ENCODE results near the gene SERINC5.

SERINC5 gene

GRCh38 chr5:80254767-80255430, 949 bp downstream of the SERINC5 start:
- Histone ChIP-seq H3K4me3 (replicated peaks; ENCODE audit: insufficient read depth, low read length) (peak overlapping the region; percentile 62), H3K27ac (replicated peaks) (peak overlapping the region; percentile 57), H3K27me3 (ENCODE audit: insufficient read depth, poor library complexity, severe bottlenecking) (no peaks in the 10 kb centered on the region)
- DNase-seq (ENCODE audit: low read depth in 1 of 2, low spot score in 1 of 2), result peak in 1 of 2 experiments; percentile 15
- TF ChIP-seq, protein P1, sequence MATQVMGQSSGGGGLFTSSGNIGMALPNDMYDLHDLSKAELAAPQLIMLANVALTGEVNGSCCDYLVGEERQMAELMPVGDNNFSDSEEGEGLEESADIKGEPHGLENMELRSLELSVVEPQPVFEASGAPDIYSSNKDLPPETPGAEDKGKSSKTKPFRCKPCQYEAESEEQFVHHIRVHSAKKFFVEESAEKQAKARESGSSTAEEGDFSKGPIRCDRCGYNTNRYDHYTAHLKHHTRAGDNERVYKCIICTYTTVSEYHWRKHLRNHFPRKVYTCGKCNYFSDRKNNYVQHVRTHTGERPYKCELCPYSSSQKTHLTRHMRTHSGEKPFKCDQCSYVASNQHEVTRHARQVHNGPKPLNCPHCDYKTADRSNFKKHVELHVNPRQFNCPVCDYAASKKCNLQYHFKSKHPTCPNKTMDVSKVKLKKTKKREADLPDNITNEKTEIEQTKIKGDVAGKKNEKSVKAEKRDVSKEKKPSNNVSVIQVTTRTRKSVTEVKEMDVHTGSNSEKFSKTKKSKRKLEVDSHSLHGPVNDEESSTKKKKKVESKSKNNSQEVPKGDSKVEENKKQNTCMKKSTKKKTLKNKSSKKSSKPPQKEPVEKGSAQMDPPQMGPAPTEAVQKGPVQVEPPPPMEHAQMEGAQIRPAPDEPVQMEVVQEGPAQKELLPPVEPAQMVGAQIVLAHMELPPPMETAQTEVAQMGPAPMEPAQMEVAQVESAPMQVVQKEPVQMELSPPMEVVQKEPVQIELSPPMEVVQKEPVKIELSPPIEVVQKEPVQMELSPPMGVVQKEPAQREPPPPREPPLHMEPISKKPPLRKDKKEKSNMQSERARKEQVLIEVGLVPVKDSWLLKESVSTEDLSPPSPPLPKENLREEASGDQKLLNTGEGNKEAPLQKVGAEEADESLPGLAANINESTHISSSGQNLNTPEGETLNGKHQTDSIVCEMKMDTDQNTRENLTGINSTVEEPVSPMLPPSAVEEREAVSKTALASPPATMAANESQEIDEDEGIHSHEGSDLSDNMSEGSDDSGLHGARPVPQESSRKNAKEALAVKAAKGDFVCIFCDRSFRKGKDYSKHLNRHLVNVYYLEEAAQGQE (IDR thresholded peaks at IDR 0.05; ENCODE audit: insufficient replicate concordance, low read depth), result no peak
- TF ChIP-seq SPI1 (IDR thresholded peaks at IDR 0.05; ENCODE audit: borderline replicate concordance, low read depth) (no peak), CTCF (IDR thresholded peaks at IDR 0.05; ENCODE audit: insufficient read depth, low read length) (no peak), GABPA (IDR thresholded peaks at IDR 0.05; ENCODE audit: low read depth) (no peak), POLR2AphosphoS5 (IDR thresholded peaks at IDR 0.05; ENCODE audit: low read depth) (no peak; the same call in 1 of the 2 replicates)

DNA sequence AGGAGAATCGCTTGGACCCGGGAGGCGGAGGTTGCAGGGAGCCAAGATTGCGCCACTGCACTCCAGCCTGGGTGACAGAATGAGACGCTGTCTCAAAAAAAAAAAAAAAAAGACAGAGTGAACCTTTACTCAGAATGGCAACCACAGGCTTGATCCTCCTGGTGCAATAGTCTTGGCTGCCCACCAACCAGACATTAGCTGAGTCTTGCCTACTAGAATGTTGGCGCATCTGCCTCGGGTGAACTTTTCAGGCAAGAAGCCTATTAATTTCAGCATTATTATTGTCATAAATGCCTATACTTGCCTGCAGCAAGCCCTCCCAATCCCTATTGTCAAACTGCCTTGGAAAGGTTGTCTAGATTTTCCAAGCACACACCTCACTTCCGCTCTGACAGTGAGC, 4.2 kb downstream of the SERINC5 start:
- TF ChIP-seq, protein P1 (IDR thresholded peaks at IDR 0.05; ENCODE audit: insufficient replicate concordance, low read depth), result no peak
- no peak for TF ChIP-seq GABPA (IDR thresholded peaks at IDR 0.05; ENCODE audit: low read depth)
- no peak for TF ChIP-seq CTCF (IDR thresholded peaks at IDR 0.05; ENCODE audit: insufficient read depth, low read length)
- no peak for TF ChIP-seq SPI1 (IDR thresholded peaks at IDR 0.05; ENCODE audit: borderline replicate concordance, low read depth)
- TF ChIP-seq POLR2AphosphoS5 (IDR thresholded peaks at IDR 0.05; ENCODE audit: low read depth), result no peak
- Histone ChIP-seq H3K27ac (replicated peaks) (no peak overlapping the region), H3K27me3 (ENCODE audit: insufficient read depth, poor library complexity, severe bottlenecking) (no peaks in the 10 kb centered on the region), H3K4me3 (replicated peaks; ENCODE audit: insufficient read depth, low read length) (no peak overlapping the region)
- DNase-seq (ENCODE audit: low read depth in 1 of 2, low spot score in 1 of 2), result no peak

DNA sequence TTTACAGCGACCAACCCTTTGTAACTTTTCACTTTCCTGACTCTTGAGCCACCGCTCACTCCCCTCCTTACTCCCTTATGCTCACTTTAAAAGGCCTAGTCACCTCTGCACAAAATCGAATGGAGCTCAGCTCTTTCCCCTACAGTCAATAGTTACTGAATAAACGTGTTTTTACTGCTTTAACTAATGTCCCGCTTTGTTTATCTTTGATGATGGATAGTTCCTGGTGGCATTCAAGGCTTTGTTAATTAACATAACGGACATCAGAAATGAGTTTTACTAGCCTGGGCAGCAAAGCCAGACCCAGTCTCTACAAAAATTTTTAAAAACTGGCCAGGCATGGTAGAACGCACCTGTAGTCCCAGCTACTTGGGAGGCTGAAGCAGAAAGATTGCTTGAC, 5.0 kb downstream of the SERINC5 start:
- Histone ChIP-seq H3K27ac (replicated peaks) (no peak overlapping the region), H3K4me3 (replicated peaks; ENCODE audit: insufficient read depth, low read length) (no peak overlapping the region), H3K27me3 (ENCODE audit: insufficient read depth, poor library complexity, severe bottlenecking) (no peaks in the 10 kb centered on the region)
- TF ChIP-seq GABPA (IDR thresholded peaks at IDR 0.05; ENCODE audit: low read depth), result no peak
- TF ChIP-seq, protein P1 (IDR thresholded peaks at IDR 0.05; ENCODE audit: insufficient replicate concordance, low read depth), result no peak
- no peak for TF ChIP-seq SPI1 (IDR thresholded peaks at IDR 0.05; ENCODE audit: borderline replicate concordance, low read depth)
- TF ChIP-seq CTCF (IDR thresholded peaks at IDR 0.05; ENCODE audit: insufficient read depth, low read length), result no peak
- TF ChIP-seq POLR2AphosphoS5 (IDR thresholded peaks at IDR 0.05; ENCODE audit: low read depth), result no peak
- DNase-seq (ENCODE audit: low read depth in 1 of 2, low spot score in 1 of 2), result no peak
